ENCODE measurements around the gene NDUFAF4. TPM values are rescaled to one million over a fixed set of nuclear protein-coding genes. Genes with fewer than 3 reads are reported as not detected.

The NDUFAF4 gene
- total and polyA plus RNA-seq, 10 of the 15 experiments (the other 5 are each of a cell fraction or from before 2014, with no cell fraction given), result 26.9 to 188 (median 76.9) TPM

DNA sequence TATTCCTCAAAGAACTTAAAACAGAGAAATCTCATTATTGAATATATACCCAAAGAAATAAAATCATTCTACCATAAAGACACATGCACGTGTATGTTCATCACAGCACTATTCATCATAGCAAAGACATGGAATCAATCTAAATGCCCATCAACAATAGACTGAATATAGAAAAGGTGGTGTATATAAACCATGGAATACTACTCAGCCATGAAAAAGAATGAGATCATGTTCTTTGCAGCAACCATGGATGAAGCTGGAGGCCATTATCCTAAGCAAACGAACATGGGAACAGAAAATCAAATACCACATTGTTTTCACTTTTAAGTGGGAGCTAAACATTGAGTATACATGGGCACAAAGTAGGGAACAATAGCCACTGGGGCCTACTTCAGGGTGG, 48.1 kb downstream of the NDUFAF4 start:
- H3K4me2 ChIP-seq (ENCODE audit: control insufficient read depth, insufficient read depth), result no peak overlapping the region
- ChIA-PET CTCF (interaction anchor here (0.7 kb wide), 1 partner anchor 14 kb away, joined by 3 read pairs; no protein-coding TSS in a partner anchor), RAD21 (ENCODE audit: unreplicated experiment) (no interaction called here), SMC1A (ENCODE audit: uncharacterized antibody, unreplicated experiment) (interaction anchor here (0.9 kb wide), 1 partner anchor 36 kb away, joined by 3 read pairs; no protein-coding TSS in a partner anchor), POLR2A (interaction anchor here (0.6 to 0.9 kb wide), 2 partner anchors 78 to 985 kb away, joined by 3 to 4 read pairs; no protein-coding TSS in a partner anchor)
- no peak overlapping the region for H3K27ac ChIP-seq (ENCODE audit: control insufficient read depth, insufficient read depth)
- FAIRE-seq (no peak), DNase-seq (ENCODE audit: low read depth, low spot score) (no peak), ATAC-seq (no peak)
- H3K79me2 ChIP-seq (ENCODE audit: control insufficient read depth, insufficient read depth, low read length), result no peaks in the 10 kb centered on the region
- BruUV-seq (replicated peaks), result no TSS peak
- in situ Hi-C loops (cut with MboI) (no loop called here), intact Hi-C loops (cut with micrococcal nuclease; ENCODE audit: unreplicated experiment) (no loop called here)
- H3K4me1 ChIP-seq (ENCODE audit: control insufficient read depth, insufficient read depth, low read length), result no peaks in the 10 kb centered on the region
- no peak overlapping the region for H3K4me3 ChIP-seq
- no peaks in the 10 kb centered on the region for H3K27me3 ChIP-seq (replicated peaks in 1 of 2; ENCODE audit: control insufficient read depth in 2 of 2, insufficient read depth in 2 of 2, low read length in 1 of 2)
- TF ChIP-seq KDM1A (IDR thresholded peaks at IDR 0.05; ENCODE audit: borderline replicate concordance), result no peak
- 0 out of 3 replicates have a peak, but pooled peaks cover 1% of the 10 kb centered on the region for H3K9me3 ChIP-seq (replicated peaks; ENCODE audit: control insufficient read depth, insufficient read depth, low read length)
- no peak overlapping the region for H3K9ac ChIP-seq (ENCODE audit: control insufficient read depth, insufficient read depth, low read length)
- no peak overlapping the region for H2AFZ ChIP-seq (ENCODE audit: control insufficient read depth, low read depth, low read length)
- no peaks in the 10 kb centered on the region for H4K20me1 ChIP-seq (ENCODE audit: control insufficient read depth, insufficient read depth)
- no peaks in the 10 kb centered on the region for H3K36me3 ChIP-seq (ENCODE audit: control insufficient read depth in 2 of 2, insufficient read depth in 2 of 2, low read length in 1 of 2)
- WGBS (ENCODE audit: insufficient coverage, insufficient replicate concordance, low lambda C conversion rate, missing lambda C conversion rate), result 15% methylated on average over 2 of the region's 2 CpGs

DNA sequence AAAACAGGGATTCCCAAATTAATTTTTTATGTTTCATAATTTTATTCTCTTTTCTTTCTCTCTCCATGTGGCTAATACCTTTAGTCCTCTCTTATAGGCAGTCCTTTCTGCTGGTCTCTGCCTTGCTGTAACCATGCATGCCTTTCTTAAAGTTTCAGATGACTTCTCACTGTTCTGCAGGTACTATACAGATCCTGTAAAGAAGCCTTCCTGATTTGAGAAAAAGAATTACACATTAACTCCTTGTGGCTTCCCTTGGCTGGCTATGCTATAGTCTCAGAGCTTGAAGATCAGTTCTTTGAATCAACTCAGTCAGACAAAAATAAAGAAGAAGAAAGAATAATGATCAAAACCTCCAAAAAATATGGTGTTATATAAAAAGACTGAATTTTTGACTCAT, 53.2 kb downstream of the NDUFAF4 start:
- H3K9me3 ChIP-seq (replicated peaks; ENCODE audit: control insufficient read depth, insufficient read depth, low read length), result 0 out of 3 replicates have a peak, but pooled peaks cover 1% of the 10 kb centered on the region
- no peaks in the 10 kb centered on the region for H3K4me1 ChIP-seq (ENCODE audit: control insufficient read depth, insufficient read depth, low read length)
- no peak overlapping the region for H3K4me3 ChIP-seq
- H3K4me2 ChIP-seq (ENCODE audit: control insufficient read depth, insufficient read depth), result no peak overlapping the region
- intact Hi-C loops (cut with micrococcal nuclease; ENCODE audit: unreplicated experiment) (no loop called here), in situ Hi-C loops (cut with MboI) (no loop called here)
- BruUV-seq (replicated peaks), result no TSS peak
- H3K27ac ChIP-seq (ENCODE audit: control insufficient read depth, insufficient read depth), result no peak overlapping the region
- TF ChIP-seq ESRRA (IDR thresholded peaks at IDR 0.05; ENCODE audit: low read length) (no peak), ZNF24 (IDR thresholded peaks at IDR 0.05) (no peak), POLR2AphosphoS5 (IDR thresholded peaks at IDR 0.05; ENCODE audit: low read length) (no peak), RELA (IDR thresholded peaks at IDR 0.05; ENCODE audit: borderline replicate concordance, partially characterized antibody) (no peak), BRCA1 (IDR thresholded peaks at IDR 0.05; ENCODE audit: low read depth, low read length) (no peak)
- TF ChIP-seq, protein P1, sequence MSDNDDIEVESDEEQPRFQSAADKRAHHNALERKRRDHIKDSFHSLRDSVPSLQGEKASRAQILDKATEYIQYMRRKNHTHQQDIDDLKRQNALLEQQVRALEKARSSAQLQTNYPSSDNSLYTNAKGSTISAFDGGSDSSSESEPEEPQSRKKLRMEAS (IDR thresholded peaks at IDR 0.05; ENCODE audit: low read depth, low read length), result no peak
- ATAC-seq (no peak), FAIRE-seq (no peak), DNase-seq (ENCODE audit: low read depth, low spot score) (no peak)
- H4K20me1 ChIP-seq (ENCODE audit: control insufficient read depth, insufficient read depth), result no peaks in the 10 kb centered on the region
- RAD21 ChIA-PET (ENCODE audit: unreplicated experiment), result no interaction called here
- SMC1A ChIA-PET (ENCODE audit: uncharacterized antibody, unreplicated experiment), result no interaction called here
- no peaks in the 10 kb centered on the region for H3K27me3 ChIP-seq (replicated peaks in 1 of 2; ENCODE audit: control insufficient read depth in 2 of 2, insufficient read depth in 2 of 2, low read length in 1 of 2)
- POLR2A ChIA-PET, result no interaction called here
- H3K79me2 ChIP-seq (ENCODE audit: control insufficient read depth, insufficient read depth, low read length), result no peaks in the 10 kb centered on the region
- no peak overlapping the region for H2AFZ ChIP-seq (ENCODE audit: control insufficient read depth, low read depth, low read length)
- CTCF ChIA-PET, result interaction anchor here (0.7 kb wide), 1 partner anchor 210 kb away, joined by 3 read pairs; no protein-coding TSS in a partner anchor
- no peak overlapping the region for H3K9ac ChIP-seq (ENCODE audit: control insufficient read depth, insufficient read depth, low read length)
- no peaks in the 10 kb centered on the region for H3K36me3 ChIP-seq (ENCODE audit: control insufficient read depth in 2 of 2, insufficient read depth in 2 of 2, low read length in 1 of 2)

Data from GM12878 (cell line).